ENCODE data around the gene FGD3. TPM values are rescaled to one million over a fixed set of nuclear protein-coding genes. Genes with fewer than 3 reads are reported as not detected.

The FGD3 gene
- total RNA-seq, 1 donor from 2014 or later: 0.26 TPM

DNA sequence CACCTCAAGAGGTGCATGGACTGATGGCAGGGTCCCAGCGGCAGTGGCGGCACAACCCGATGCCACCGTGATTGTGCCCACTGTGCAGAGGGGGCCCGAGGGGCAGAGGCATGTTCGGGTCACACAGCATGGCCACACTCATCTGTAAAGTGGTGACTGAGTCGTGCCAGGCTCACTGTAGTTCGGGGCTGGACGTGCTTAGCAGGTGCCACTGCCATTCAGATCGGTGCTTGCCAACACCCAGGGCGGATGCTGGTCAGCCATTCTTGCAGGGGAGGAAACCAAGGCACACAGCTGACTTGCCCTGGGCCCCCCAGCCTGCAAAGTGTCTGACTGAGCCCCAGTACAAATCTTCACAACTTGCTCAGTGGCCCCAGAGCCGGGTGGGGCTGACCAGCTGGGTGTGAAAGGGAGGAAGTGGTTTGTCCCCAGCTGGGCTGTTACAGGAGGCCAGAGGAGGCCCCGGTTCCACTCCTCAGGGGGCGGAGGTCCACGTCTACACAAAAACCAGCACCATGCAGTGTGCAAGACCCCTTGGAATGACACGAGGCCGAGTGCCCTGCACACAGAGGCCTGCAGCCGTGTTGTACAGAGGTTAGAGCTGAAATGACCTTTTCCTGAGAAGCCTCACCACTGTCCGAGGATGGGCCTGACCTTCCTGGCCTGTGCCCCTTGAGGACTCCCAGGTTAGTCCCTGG, 17.9 kb downstream of the FGD3 start:
- Histone ChIP-seq H3K4me3 (ENCODE audit: low read depth, low read length) (no peak overlapping the region), H3K27me3 (ENCODE audit: control insufficient read depth, insufficient read depth, low read length) (no peaks in the 10 kb centered on the region), H3K36me3 (ENCODE audit: control insufficient read depth, insufficient read depth, low read length) (no peaks in the 10 kb centered on the region)
- TF ChIP-seq, protein P1, sequence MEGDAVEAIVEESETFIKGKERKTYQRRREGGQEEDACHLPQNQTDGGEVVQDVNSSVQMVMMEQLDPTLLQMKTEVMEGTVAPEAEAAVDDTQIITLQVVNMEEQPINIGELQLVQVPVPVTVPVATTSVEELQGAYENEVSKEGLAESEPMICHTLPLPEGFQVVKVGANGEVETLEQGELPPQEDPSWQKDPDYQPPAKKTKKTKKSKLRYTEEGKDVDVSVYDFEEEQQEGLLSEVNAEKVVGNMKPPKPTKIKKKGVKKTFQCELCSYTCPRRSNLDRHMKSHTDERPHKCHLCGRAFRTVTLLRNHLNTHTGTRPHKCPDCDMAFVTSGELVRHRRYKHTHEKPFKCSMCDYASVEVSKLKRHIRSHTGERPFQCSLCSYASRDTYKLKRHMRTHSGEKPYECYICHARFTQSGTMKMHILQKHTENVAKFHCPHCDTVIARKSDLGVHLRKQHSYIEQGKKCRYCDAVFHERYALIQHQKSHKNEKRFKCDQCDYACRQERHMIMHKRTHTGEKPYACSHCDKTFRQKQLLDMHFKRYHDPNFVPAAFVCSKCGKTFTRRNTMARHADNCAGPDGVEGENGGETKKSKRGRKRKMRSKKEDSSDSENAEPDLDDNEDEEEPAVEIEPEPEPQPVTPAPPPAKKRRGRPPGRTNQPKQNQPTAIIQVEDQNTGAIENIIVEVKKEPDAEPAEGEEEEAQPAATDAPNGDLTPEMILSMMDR (IDR thresholded peaks at IDR 0.05; ENCODE audit: insufficient read depth, low read length, severe bottlenecking): no peak
- FAIRE-seq: no peak
- DNase-seq (ENCODE audit: low read depth): no peak

DNA sequence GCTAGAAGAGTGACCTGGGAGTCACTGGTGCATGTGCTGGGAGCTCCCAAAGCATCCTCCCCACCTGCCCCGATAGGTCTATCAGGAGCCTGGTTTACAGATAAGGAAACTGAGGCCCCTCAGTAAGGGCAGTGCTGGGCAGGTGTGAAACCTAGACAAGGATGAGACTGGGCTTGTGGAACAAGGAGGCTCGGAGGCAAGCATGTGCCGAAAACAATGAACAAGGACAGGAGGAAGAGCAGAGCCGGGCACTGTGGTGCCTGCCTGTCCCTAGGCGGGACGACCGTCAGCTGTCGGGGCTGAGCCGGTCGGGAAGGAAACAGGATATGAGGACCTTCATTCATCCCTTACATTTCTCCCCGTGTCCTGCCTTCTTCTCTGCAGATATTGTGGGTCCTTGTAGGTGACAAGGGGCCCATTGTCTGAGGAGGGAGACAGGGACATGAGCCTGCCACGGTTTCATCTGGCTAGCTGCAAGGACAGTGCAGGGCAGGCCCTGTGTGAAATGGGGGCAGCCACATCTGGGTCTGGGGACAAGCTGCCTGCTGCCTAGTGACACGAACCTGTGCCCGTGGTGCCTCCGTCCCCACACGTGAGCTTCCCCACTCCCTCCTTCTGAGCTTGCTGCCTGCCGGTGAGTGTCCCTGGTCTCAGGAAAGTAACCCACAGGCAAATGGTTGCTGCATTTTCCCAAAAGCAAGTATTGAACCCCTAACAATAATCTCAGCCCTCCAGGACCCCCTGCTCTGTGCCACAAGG, 18.6 kb downstream of the FGD3 start:
- TF ChIP-seq, protein P1 (IDR thresholded peaks at IDR 0.05; ENCODE audit: insufficient read depth, low read length, severe bottlenecking): no peak
- no peak for DNase-seq (ENCODE audit: low read depth)
- no peak for FAIRE-seq
- H3K27me3 ChIP-seq (ENCODE audit: control insufficient read depth, insufficient read depth, low read length): no peaks in the 10 kb centered on the region
- no peak overlapping the region for H3K4me3 ChIP-seq (ENCODE audit: low read depth, low read length)
- no peaks in the 10 kb centered on the region for H3K36me3 ChIP-seq (ENCODE audit: control insufficient read depth, insufficient read depth, low read length)

DNA sequence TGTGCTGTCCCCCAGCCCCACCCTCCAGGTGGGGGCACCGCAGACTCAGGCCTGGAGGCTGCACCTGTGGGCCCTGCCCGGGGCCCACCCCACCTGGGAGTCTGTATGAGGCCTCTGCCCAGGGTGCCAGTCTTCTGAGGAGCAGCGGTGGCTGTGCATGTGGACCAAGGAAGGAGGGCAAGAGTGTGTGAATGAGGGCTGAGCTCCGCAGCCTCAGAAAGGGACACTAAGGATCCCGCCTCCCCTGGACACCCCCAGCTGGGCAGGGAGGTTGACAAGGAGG, 19.1 kb downstream of the FGD3 start:
- Histone ChIP-seq H3K4me3 (ENCODE audit: low read depth, low read length) (no peak overlapping the region), H3K27me3 (ENCODE audit: control insufficient read depth, insufficient read depth, low read length) (no peaks in the 10 kb centered on the region), H3K36me3 (ENCODE audit: control insufficient read depth, insufficient read depth, low read length) (no peaks in the 10 kb centered on the region)
- no peak for DNase-seq (ENCODE audit: low read depth)
- no peak for FAIRE-seq
- TF ChIP-seq, protein P1 (IDR thresholded peaks at IDR 0.05; ENCODE audit: insufficient read depth, low read length, severe bottlenecking): no peak

DNA sequence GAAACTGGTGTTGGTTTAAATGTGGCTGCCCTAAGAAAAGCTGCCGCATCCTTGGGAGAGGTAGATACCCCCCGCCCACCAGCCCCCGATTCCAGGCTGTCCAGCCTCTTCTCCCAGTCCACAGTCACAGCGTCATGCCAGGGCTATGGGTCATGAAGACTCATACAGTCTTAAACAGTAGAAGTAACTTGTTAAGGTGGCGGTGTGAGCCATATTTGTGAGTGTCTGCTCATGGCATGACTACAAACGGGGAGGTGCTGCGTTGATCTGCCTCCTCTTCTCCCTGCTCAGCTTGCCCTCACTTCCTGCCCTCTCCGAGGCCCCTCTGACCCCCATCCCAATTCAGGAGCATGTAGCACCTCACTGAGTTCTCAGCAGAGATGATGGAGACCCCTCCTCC, 20.8 kb downstream of the FGD3 start:
- no peaks in the 10 kb centered on the region for H3K36me3 ChIP-seq (ENCODE audit: control insufficient read depth, insufficient read depth, low read length)
- no peak for DNase-seq (ENCODE audit: low read depth)
- TF ChIP-seq, protein P1 (IDR thresholded peaks at IDR 0.05; ENCODE audit: insufficient read depth, low read length, severe bottlenecking): no peak
- no peaks in the 10 kb centered on the region for H3K27me3 ChIP-seq (ENCODE audit: control insufficient read depth, insufficient read depth, low read length)
- no peak for FAIRE-seq
- H3K4me3 ChIP-seq (ENCODE audit: low read depth, low read length): no peak overlapping the region

DNA sequence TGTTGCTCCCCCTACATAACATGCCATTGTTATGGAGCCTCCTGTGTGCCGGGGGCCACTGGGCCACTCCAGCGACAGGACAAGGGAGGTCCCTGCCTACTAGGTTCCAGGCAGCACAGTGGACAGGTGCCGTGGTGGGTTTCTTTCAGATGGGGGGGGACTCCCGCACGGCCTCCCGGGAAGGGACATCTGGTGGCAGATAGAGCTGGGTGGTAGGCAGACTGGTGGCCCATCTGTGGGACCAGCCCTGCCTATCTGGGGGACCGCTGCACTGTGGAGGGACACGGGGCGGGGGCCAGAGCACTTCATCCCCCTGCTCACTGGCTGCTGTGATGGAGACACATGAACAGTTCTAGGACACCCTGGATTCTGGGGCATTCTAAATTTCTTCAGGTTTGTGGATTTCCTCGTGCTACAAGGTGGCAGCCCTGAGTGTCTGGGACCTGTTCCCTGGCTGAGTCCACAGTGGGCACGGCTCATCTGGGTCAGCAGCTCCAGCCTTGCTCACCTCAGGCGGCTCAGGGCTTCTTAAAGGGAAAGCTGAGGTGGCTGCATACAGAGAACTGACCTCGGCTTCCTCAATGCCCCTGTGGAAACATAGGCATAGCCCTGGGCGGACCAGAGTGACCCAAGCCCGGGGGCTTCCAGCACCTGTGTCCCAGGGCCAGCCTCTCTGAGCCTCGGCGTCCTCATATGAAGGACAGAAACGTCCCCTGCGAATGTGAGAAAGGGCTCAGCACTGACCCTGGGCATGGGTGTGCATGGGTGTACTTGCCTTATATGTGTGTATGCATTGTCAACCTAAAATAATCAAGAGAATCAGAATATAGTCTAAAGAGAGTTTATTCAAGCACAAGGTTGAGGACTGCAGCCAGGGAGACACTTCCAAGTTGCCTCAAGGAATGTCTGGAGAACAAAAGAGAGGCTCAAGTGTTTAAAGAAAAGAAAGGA, 22.5 kb downstream of the FGD3 start:
- FAIRE-seq (no peak), DNase-seq (ENCODE audit: low read depth) (no peak)
- Histone ChIP-seq H3K36me3 (ENCODE audit: control insufficient read depth, insufficient read depth, low read length) (no peaks in the 10 kb centered on the region), H3K27me3 (ENCODE audit: control insufficient read depth, insufficient read depth, low read length) (no peaks in the 10 kb centered on the region), H3K4me3 (ENCODE audit: low read depth, low read length) (no peak overlapping the region)
- TF ChIP-seq, protein P1 (IDR thresholded peaks at IDR 0.05; ENCODE audit: insufficient read depth, low read length, severe bottlenecking): no peak

Measured in bronchial epithelial cell (primary cell).